ENCODE measurements around the gene MCAM. TPM values are rescaled to one million over a fixed set of nuclear protein-coding genes. Genes with fewer than 3 reads are reported as not detected.

The MCAM gene
- total and polyA plus RNA-seq, 2 of the 8 experiments (the other 6 are each of a cell fraction or from before 2014, with no cell fraction given) = 22.4 to 32.2 TPM

- Histone ChIP-seq H3K18ac (ENCODE audit: extremely low read depth, low read length) (no peak overlapping the region), H3K36me3 (ENCODE audit: control insufficient read depth in 2 of 4, insufficient read depth in 4 of 4, low read length in 3 of 4) (peaks cover 5 to 50% (median 28%) of the 10 kb centered on the region in 4 experiments), H3K4me2 (ENCODE audit: insufficient read depth in 1 of 2, low read depth in 2 of 2, low read length in 2 of 2) (no peak overlapping the region), H3K27me3 (replicated peaks in 1 of 4; ENCODE audit: control insufficient read depth in 3 of 4, extremely low read depth in 1 of 4, insufficient read depth in 3 of 4, low read length in 3 of 4) (no peaks in the 10 kb centered on the region), H2AK5ac (ENCODE audit: low read depth, low read length) (no peak overlapping the region), H2BK120ac (replicated peaks; ENCODE audit: low read depth, low read length) (no peak overlapping the region), H3K14ac (ENCODE audit: insufficient read length) (no peak overlapping the region), H3K4ac (replicated peaks; ENCODE audit: insufficient read length, low read depth, low read length) (no peak overlapping the region), H4K20me1 (replicated peaks in 1 of 2; ENCODE audit: control insufficient read depth in 1 of 2, insufficient read depth in 2 of 2, low read length in 2 of 2) (peaks cover 0 to 3% of the 10 kb centered on the region in 2 experiments), H3K56ac (replicated peaks; ENCODE audit: insufficient read length, low read depth, low read length) (no peak overlapping the region), H3K4me3 (ENCODE audit: extremely low read depth in 1 of 4, insufficient read depth in 2 of 4, low read depth in 3 of 4, low read length in 4 of 4) (no peak overlapping the region), H3K9ac (replicated peaks in 1 of 4; ENCODE audit: extremely low read depth in 1 of 4, low read depth in 3 of 4, low read length in 3 of 4) (no peak overlapping the region), H3K27ac (ENCODE audit: low read depth, low read length) (no peak overlapping the region), H2BK12ac (ENCODE audit: low read depth, low read length) (no peak overlapping the region), H2BK15ac (ENCODE audit: low read length) (no peak overlapping the region), H3K9me3 (ENCODE audit: insufficient read depth in 2 of 2, low read depth in 1 of 2, low read length in 1 of 2) (no peaks in the 10 kb centered on the region), H3K79me2 (ENCODE audit: control insufficient read depth in 1 of 2, insufficient read depth in 2 of 2, low read length in 2 of 2) (no peaks in the 10 kb centered on the region), H3K4me1 (replicated peaks in 1 of 4; ENCODE audit: control insufficient read depth in 3 of 4, insufficient read depth in 4 of 4, low read length in 3 of 4) (no peaks in the 10 kb centered on the region), H2BK20ac (ENCODE audit: low read length) (no peak overlapping the region), H3K79me1 (ENCODE audit: low read depth, low read length) (peaks cover 3% of the 10 kb centered on the region; the same call in 1 of the 2 replicates), H3K23ac (ENCODE audit: insufficient read length) (no peak overlapping the region), H4K5ac (ENCODE audit: insufficient read length, low read depth, low read length) (no peak overlapping the region), H4K8ac (ENCODE audit: extremely low read depth, insufficient read depth, low read length) (no peak overlapping the region), H4K91ac (replicated peaks; ENCODE audit: insufficient read length, low read length) (no peak overlapping the region), H2BK5ac (ENCODE audit: low read depth, low read length) (no peak overlapping the region), H2AFZ (ENCODE audit: low read length) (no peak overlapping the region), H3K23me2 (ENCODE audit: low read depth, low read length) (peaks cover 2% of the 10 kb centered on the region; the same call in 1 of the 2 replicates)
- 99% methylated on average over 7 of the region's 7 CpGs; no CpG with 5 or more reads in 1 of the 2 experiments for WGBS, 2 experiments (ENCODE audit: extremely low coverage in 1 of 2, insufficient coverage in 1 of 2, insufficient read length in 1 of 2, insufficient replicate concordance in 2 of 2, low coverage in 1 of 2, low lambda C conversion rate in 2 of 2, missing lambda C conversion rate in 1 of 2)
- no peak for TF ChIP-seq TAF1 (IDR thresholded peaks at IDR 0.05; ENCODE audit: low read depth, low read length)
- TF ChIP-seq TBP (IDR thresholded peaks at IDR 0.05; ENCODE audit: low read depth, low read length) = no peak
- no peak for TF ChIP-seq GTF2F1 (IDR thresholded peaks at IDR 0.05; ENCODE audit: borderline replicate concordance, low read depth, low read length)
- no peak for TF ChIP-seq KDM5A (IDR thresholded peaks at IDR 0.05; ENCODE audit: low read length)
- ChIA-PET CTCF (ENCODE audit: partially characterized antibody) (interaction anchor here (0.7 to 2.8 kb wide), 9 partner anchors 22 to 113 kb away, joined by 3 to 10 read pairs (median 4); no protein-coding TSS in a partner anchor), POLR2A (ENCODE audit: partially characterized antibody) (interaction anchor here (0.6 to 1.6 kb wide), 4 partner anchors 13 to 114 kb away, joined by 3 to 4 read pairs (median 4); partner anchors contain the start of gene NLRX1)
- FAIRE-seq (no peak), DNase-seq (ENCODE audit: low read depth in 1 of 2, low spot score in 2 of 2) (no peak)
Measured at GRCh38 chr11:119282495-119282894, 34.4 kb downstream of the MCAM start.
